ENCODE measurements around the gene BLCAP. TPM values are rescaled to one million over a fixed set of nuclear protein-coding genes. Genes with fewer than 3 reads are reported as not detected.

The BLCAP gene
- total RNA-seq, 2 donors from 2014 or later, result 93.0 to 101 TPM

DNA sequence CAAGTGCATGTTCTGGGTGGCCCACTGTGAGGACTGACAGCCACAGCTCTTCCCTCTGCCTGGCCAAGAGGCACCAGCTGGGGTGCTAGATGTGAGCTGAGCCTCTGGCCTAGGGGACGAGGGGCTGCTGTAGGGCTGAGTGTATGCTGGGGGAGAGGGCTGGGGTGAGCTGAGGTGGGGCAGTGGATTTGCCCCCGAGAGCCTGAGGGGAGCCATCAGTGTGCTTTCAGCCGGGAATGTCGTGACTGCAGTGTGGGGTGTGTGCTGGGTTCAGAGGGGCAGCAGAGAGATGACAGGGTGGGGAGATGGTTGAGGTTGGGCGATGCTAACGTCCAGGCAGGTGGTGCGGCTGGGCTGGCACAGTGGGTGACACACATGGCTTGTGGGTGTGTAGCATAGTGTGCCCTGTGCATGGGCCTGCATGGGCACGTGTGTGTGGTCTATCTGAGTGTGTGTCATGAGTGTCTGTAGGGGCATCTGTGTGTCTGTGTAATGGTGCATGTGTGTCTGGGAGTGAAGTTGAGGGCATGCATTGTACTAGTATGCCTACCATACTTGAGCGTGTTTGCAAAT is 46.0 kb upstream of the BLCAP start:
- Histone ChIP-seq H3K4me1 (replicated peaks) (no peaks in the 10 kb centered on the region), H3K4me3 (no peak overlapping the region), H3K9me3 (no peaks in the 10 kb centered on the region), H3K36me3 (no peaks in the 10 kb centered on the region), H3K27ac (no peak overlapping the region), H3K27me3 (replicated peaks; ENCODE audit: insufficient read depth) (no peaks in the 10 kb centered on the region)
- WGBS, result 66% methylated on average over 9 of the region's 9 CpGs
- intact Hi-C loops (cut with DNase I), result no loop called here
- TF ChIP-seq POLR2AphosphoS5 (IDR thresholded peaks at IDR 0.05) (no peak), POLR2A (IDR thresholded peaks at IDR 0.05) (no peak), CTCF (IDR thresholded peaks at IDR 0.05) (no peak)
- no peak for DNase-seq (ENCODE audit: low spot score)

GRCh38 chr20:37571033-37571432 is 43.4 kb upstream of the BLCAP start:
- Histone ChIP-seq H3K36me3 (no peaks in the 10 kb centered on the region), H3K4me3 (no peak overlapping the region), H3K9me3 (no peaks in the 10 kb centered on the region), H3K4me1 (replicated peaks) (no peaks in the 10 kb centered on the region), H3K27ac (no peak overlapping the region), H3K27me3 (replicated peaks; ENCODE audit: insufficient read depth) (no peaks in the 10 kb centered on the region)
- WGBS, result 77% methylated on average over 6 of the region's 6 CpGs
- TF ChIP-seq CTCF (IDR thresholded peaks at IDR 0.05) (no peak), POLR2AphosphoS5 (IDR thresholded peaks at IDR 0.05) (no peak), POLR2A (IDR thresholded peaks at IDR 0.05) (no peak)
- DNase-seq (ENCODE audit: low spot score), result no peak
- intact Hi-C loops (cut with DNase I), result no loop called here

GRCh38 chr20:37570419-37570818 is 42.7 kb upstream of the BLCAP start:
- Histone ChIP-seq H3K9me3 (no peaks in the 10 kb centered on the region), H3K27me3 (replicated peaks; ENCODE audit: insufficient read depth) (no peaks in the 10 kb centered on the region), H3K36me3 (no peaks in the 10 kb centered on the region), H3K4me3 (no peak overlapping the region), H3K4me1 (replicated peaks) (no peaks in the 10 kb centered on the region), H3K27ac (no peak overlapping the region)
- DNase-seq (ENCODE audit: low spot score), result no peak
- intact Hi-C loops (cut with DNase I), result no loop called here
- WGBS, result 97% methylated on average over 1 of the region's 1 CpG
- TF ChIP-seq CTCF (IDR thresholded peaks at IDR 0.05) (no peak), POLR2A (IDR thresholded peaks at IDR 0.05) (no peak), POLR2AphosphoS5 (IDR thresholded peaks at IDR 0.05) (no peak)

DNA sequence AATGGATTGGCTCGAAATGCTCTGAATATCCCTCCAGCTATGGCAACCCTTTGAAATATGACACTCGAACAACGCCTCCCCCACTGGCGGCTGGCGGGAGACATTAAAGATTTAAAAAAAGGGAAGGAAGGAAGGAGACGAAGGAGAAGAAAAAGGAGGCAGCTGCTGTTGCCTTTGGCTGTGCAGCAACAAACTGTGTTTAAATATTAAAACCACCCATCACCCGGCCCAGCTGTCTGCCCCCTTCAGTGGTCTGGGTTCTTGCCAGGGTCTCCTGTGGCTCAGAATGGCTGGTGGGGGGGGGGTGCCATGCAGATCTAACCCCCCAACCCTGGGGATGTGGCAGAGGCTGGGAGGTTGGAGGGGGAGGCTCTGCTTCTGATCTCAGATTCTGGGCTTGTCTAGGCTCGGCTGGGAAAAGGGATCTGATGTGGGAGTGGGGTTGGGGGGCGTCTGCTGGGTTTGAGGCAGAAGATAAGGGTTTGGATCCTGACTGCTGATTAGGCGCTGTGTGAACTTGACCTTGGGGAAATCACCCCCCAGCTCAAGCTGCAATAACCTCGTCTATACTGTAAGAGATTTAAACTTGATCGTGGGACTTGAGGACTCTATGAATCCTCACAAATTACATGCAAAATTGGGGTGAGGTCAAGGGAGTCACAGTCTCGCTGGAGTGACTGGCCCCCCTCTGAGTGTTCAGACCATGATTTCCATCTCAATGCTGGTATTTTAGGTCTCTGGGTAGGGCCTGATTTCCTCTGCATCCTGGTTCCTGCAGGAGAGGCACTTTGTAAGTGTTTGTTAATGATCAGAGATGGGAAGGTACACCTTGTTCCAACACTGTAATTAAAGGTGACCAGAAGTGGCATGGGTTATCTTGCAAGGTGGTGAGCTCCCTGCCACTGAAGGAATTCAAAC is 40.3 kb upstream of the BLCAP start:
- Histone ChIP-seq H3K36me3 (no peaks in the 10 kb centered on the region), H3K27ac (no peak overlapping the region), H3K27me3 (replicated peaks; ENCODE audit: insufficient read depth) (no peaks in the 10 kb centered on the region), H3K4me1 (replicated peaks) (no peaks in the 10 kb centered on the region), H3K4me3 (no peak overlapping the region), H3K9me3 (no peaks in the 10 kb centered on the region)
- no peak for DNase-seq (ENCODE audit: low spot score)
- 9% methylated on average over 13 of the region's 13 CpGs for WGBS
- TF ChIP-seq POLR2A (IDR thresholded peaks at IDR 0.05) (no peak), CTCF (IDR thresholded peaks at IDR 0.05) (no peak), POLR2AphosphoS5 (IDR thresholded peaks at IDR 0.05) (no peak)
- intact Hi-C loops (cut with DNase I), result loop anchor here (5.0 to 10.0 kb wide), 2 partner anchors 424 to 757 kb away; no protein-coding TSS in a partner anchor
